Activated B cell treated with CpG ODN at 0.5 μM for 24 hours (primary cell): ENCODE results near the gene RBM10. TPM values are rescaled to one million over a fixed set of nuclear protein-coding genes. Genes with fewer than 3 reads are reported as not detected.

Experiments used
- ATAC-seq: fragments of 200-7000 bp; cut with Tn5 transposase; one replicate; pipeline ENCODE4 v1.10.0; 2021; ENCODE audit warnings: low read depth, mild to moderate bottlenecking, moderate library complexity
- CTCF ChIA-PET: fragments of 350-600 bp; sonication (Branson Sonifier 250); formaldehyde crosslinking; loops from one replicate; lab custom pipeline; 2021; ENCODE audit warnings: antibody characterized with exemption; lab: Charles Lee
- POLR2A ChIA-PET: fragments of 350-600 bp; sonication (Branson Sonifier 250); formaldehyde crosslinking; loops from one replicate; lab custom pipeline; 2021; ENCODE audit warnings: antibody characterized with exemption; lab: Charles Lee
- DNase-seq: peaks from one replicate; pipeline ENCODE4 v3.0.0; 2022
- H3K27ac Mint-ChIP-seq: one replicate; pipeline ENCODE4 v1.8.0; 2020; ENCODE audit warnings: mixed read lengths
- H3K27me3 Mint-ChIP-seq: one replicate; pipeline ENCODE4 v1.8.0; 2021; ENCODE audit warnings: mixed read lengths
- H3K36me3 Mint-ChIP-seq: one replicate; pipeline ENCODE4 v1.8.0; 2021; ENCODE audit warnings: low read depth, mixed read lengths
- H3K4me1 Mint-ChIP-seq: one replicate; pipeline ENCODE4 v1.8.0; 2021; ENCODE audit warnings: mixed read lengths
- H3K4me3 Mint-ChIP-seq: one replicate; pipeline ENCODE4 v1.8.0; 2020; ENCODE audit warnings: mild to moderate bottlenecking, mixed read lengths
- H3K9me3 Mint-ChIP-seq: one replicate; pipeline ENCODE4 v1.8.0; 2020; ENCODE audit warnings: mixed read lengths
- intact Hi-C: fragments of 100-400 bp; cut with micrococcal nuclease; formaldehyde crosslinking; loops from one replicate; pipeline ENCODE4 v1.15.1; 2024
- total RNA-seq: library from RNA; stranded (reverse); gene quantifications from 2 replicates; pipeline ENCODE4 v1.2.3, GENCODE V29; 2022
- TF ChIP-seq, protein P1 (sequence below): fragments of 200-600 bp; IDR thresholded peaks from one replicate; pipeline ENCODE4 v1.8.0; 2022; ENCODE audit warnings: antibody characterized with exemption, mild to moderate bottlenecking

Gene RBM10
- total RNA-seq, 1 donor from 2014 or later = 55.6 TPM

- no peak for ATAC-seq
- Mint-ChIP-seq H3K9me3 (no peaks in the 10 kb centered on the region), H3K27ac (no peak overlapping the region), H3K4me1 (no peaks in the 10 kb centered on the region), H3K36me3 (peaks cover 65% of the 10 kb centered on the region), H3K27me3 (no peaks in the 10 kb centered on the region), H3K4me3 (no peak overlapping the region)
- intact Hi-C loops = no loop called here
- ChIA-PET CTCF (no interaction called here), POLR2A (no interaction called here)
- DNase-seq = no peak
- TF ChIP-seq, protein P1, sequence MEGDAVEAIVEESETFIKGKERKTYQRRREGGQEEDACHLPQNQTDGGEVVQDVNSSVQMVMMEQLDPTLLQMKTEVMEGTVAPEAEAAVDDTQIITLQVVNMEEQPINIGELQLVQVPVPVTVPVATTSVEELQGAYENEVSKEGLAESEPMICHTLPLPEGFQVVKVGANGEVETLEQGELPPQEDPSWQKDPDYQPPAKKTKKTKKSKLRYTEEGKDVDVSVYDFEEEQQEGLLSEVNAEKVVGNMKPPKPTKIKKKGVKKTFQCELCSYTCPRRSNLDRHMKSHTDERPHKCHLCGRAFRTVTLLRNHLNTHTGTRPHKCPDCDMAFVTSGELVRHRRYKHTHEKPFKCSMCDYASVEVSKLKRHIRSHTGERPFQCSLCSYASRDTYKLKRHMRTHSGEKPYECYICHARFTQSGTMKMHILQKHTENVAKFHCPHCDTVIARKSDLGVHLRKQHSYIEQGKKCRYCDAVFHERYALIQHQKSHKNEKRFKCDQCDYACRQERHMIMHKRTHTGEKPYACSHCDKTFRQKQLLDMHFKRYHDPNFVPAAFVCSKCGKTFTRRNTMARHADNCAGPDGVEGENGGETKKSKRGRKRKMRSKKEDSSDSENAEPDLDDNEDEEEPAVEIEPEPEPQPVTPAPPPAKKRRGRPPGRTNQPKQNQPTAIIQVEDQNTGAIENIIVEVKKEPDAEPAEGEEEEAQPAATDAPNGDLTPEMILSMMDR = no peak
Measured at GRCh38 chrX:47181301-47181700, 36.3 kb downstream of the RBM10 start.

DNA sequence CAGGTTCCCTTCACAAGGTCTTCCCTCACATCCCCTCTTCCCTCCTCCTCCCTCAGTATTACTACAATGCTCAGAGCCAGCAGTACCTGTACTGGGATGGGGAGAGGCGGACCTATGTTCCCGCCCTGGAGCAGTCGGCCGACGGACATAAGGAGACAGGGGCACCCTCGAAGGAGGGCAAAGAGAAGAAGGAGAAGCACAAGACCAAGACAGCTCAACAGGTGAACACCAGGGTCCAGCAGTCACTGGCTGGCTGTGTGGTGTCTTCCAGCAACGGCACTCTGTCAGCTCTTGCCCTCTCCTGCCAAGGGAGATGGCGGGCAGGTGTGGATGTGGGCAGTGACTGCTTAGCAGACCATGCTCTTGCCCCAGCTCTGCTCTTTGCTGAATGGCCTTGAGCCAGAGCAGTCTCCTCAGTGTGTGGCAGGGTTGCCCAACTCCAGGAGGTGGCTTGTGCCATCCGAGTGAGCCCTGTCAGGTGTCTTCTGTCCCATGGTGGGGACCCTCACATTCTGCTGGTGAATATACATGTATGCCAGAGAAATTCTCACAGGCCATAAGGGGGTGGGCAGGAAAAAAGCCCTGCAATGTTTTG, 37.2 kb downstream of the RBM10 start:
- ChIA-PET POLR2A (no interaction called here), CTCF (no interaction called here)
- no peaks in the 10 kb centered on the region for H3K9me3 Mint-ChIP-seq
- H3K27me3 Mint-ChIP-seq = no peaks in the 10 kb centered on the region
- no peak overlapping the region for H3K4me3 Mint-ChIP-seq
- no peak overlapping the region for H3K27ac Mint-ChIP-seq
- TF ChIP-seq, protein P1 = no peak
- H3K4me1 Mint-ChIP-seq = no peaks in the 10 kb centered on the region
- no peak for DNase-seq
- ATAC-seq = no peak
- H3K36me3 Mint-ChIP-seq = peaks cover 67% of the 10 kb centered on the region
- intact Hi-C loops = no loop called here

DNA sequence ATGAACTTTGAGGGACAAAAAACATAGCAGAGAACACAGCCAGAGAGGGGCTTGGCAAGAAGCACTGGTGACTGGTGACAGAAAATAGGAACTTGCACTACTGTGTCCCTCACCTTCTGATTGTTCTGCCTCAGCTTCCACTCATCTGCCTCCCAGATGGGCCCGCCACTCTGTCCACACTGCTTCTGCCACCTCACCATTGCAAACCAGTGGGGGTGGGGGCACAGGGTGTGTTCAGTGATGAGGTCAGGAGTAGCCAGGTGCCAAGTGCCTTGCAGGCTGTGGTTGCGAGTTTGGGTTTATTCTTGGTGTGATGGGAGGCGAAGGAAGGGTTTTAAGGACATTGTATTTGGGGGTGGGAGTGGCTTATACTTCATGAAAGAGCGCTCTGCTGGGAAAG, 39.5 kb downstream of the RBM10 start:
- Mint-ChIP-seq H3K9me3 (no peaks in the 10 kb centered on the region), H3K36me3 (peaks cover 50% of the 10 kb centered on the region), H3K4me1 (no peaks in the 10 kb centered on the region), H3K27me3 (no peaks in the 10 kb centered on the region), H3K27ac (no peak overlapping the region), H3K4me3 (no peak overlapping the region)
- ATAC-seq (no peak), DNase-seq (no peak)
- POLR2A ChIA-PET = no interaction called here
- intact Hi-C loops = no loop called here
- CTCF ChIA-PET = no interaction called here
- TF ChIP-seq, protein P1 = no peak

GRCh38 chrX:47185241-47185640, 40.2 kb downstream of the RBM10 start:
- H3K4me3 Mint-ChIP-seq = no peak overlapping the region
- H3K27ac Mint-ChIP-seq = no peak overlapping the region
- no peak for ATAC-seq
- ChIA-PET CTCF (no interaction called here), POLR2A (no interaction called here)
- intact Hi-C loops = no loop called here
- H3K9me3 Mint-ChIP-seq = no peaks in the 10 kb centered on the region
- TF ChIP-seq, protein P1 = no peak
- H3K36me3 Mint-ChIP-seq = peaks cover 47% of the 10 kb centered on the region
- H3K27me3 Mint-ChIP-seq = no peaks in the 10 kb centered on the region
- DNase-seq = no peak
- H3K4me1 Mint-ChIP-seq = peaks cover under 1% of the 10 kb centered on the region

- DNase-seq (no peak), ATAC-seq (no peak)
- POLR2A ChIA-PET = no interaction called here
- H3K27ac Mint-ChIP-seq = no peak overlapping the region
- no peak overlapping the region for H3K4me3 Mint-ChIP-seq
- H3K36me3 Mint-ChIP-seq = peaks cover 44% of the 10 kb centered on the region
- TF ChIP-seq, protein P1 = no peak
- CTCF ChIA-PET = no interaction called here
- peaks cover 8% of the 10 kb centered on the region for H3K4me1 Mint-ChIP-seq
- no peaks in the 10 kb centered on the region for H3K27me3 Mint-ChIP-seq
- no peaks in the 10 kb centered on the region for H3K9me3 Mint-ChIP-seq
- intact Hi-C loops = no loop called here
Measured at GRCh38 chrX:47186096-47186740, 41.2 kb downstream of the RBM10 start.
